GM18867 (cell line): Measurements from ENCODE around the gene MYH3.
A peak's percentile ranks its signal among the peaks of the same experiment; 100 is the strongest.

Experiments
- ATAC-seq: cut with Tn5 transposase; IDR thresholded peaks from one replicate; pipeline ENCODE4 v1.9.1; 2021; ENCODE audit warnings: mild to moderate bottlenecking, moderate library complexity; ENCODE audit not compliant: unreplicated experiment

MYH3 gene

GRCh38 chr17:10616502-10617119 lies 40.5 kb downstream of the MYH3 start:
- ATAC-seq: peak; percentile 52

DNA sequence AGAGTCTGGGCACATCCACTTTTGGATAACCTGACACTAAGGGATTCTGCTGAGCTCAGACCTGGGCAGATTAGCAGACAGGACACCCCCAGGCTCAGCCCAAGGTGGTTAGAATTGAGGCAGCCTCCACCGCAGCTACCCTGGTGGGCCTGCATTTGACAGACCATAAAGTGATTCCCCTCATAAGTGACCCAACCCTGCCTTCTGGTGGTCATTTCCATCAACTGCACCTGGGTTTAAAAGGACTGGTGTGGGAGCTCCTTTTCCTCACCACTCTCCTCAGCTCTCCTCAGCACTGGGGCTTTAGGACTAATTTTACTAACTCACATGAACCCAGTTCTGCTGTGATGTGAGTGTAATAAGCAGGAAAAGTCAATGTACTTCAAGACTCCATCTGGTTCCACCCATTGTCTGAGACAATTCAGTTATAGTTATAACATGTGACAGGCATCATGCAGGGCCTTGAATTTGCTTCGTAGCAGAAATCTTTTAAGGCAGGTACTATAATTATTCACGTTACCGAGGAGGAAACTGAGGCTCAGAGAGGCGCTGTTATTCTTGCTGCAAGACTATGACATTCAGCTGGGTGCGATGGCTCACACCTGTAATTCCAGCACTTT lies 42.5 kb downstream of the MYH3 start:
- no peak for ATAC-seq

DNA sequence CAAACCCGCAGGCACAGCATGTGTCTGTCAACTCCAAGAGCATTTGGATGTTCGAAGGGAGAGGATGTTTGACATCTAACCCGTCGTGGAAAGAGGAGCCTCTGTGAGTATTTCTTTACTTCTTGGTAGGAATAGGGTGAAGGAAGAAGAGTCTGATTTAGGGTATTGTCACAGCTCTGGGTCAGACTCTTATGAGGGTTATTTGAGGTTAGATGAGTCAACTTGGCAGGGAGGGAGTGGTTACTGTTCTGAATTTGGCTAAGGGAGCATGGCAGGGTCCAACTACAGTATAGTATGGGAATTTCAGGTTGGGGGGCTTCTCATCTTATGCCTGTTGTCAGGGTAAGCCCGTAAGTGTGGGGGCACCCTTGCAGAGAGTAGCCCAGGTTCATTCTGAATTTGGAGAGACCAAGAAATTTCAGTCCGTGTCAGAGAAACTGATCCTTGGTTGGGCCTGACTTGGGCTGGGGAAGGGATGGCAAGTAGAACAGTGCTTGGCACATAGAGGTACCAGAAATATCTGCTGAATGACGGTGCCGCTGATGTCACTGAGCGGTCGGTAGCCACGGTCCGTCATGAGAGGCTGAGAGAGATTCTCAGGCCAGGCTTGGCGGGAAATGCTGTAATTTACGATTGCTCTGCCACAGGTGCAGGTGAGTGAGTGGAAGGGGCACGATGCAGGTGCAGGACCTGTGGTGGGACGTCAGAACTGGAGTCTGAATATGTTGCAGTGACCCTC lies 43.2 kb downstream of the MYH3 start:
- ATAC-seq: no peak

DNA sequence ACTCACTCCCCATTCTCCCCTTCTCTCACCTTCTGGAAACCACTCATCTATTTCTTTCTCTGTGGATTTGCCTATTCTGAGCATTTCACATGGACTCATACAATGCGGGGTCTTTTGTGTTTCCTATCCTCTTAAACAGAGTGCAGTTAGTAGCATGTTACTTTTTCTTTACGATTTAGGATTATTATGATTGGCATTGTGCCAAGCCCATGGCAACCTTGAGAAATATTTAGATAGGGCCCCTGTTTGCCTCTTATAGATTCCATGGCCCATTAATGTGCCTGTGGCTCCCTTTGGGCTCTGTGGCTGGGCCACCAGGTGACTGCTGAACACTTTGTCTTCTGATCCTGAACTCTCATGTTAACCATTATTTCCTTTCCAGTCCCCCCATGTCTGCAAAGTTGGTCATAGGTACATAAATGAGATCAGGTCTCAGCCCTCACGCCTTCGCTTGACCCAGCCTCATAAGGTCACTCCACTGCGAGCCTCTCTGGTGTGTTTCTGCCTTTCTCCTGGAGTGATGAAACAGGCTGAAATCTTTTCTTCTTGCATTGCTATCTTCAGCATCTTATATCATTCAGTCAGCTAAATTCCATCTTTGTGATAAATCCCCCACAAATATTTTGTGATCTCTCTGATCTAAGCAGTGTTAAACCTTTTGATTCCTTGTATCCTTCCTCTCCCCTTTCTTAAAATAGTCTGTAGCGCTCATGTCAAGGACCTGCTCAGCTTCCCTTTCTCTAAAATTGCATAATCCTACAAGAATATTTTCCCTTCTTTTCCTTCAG lies 44.0 kb downstream of the MYH3 start:
- no peak for ATAC-seq

GRCh38 chr17:10610884-10611283 lies 46.2 kb downstream of the MYH3 start:
- no peak for ATAC-seq

DNA sequence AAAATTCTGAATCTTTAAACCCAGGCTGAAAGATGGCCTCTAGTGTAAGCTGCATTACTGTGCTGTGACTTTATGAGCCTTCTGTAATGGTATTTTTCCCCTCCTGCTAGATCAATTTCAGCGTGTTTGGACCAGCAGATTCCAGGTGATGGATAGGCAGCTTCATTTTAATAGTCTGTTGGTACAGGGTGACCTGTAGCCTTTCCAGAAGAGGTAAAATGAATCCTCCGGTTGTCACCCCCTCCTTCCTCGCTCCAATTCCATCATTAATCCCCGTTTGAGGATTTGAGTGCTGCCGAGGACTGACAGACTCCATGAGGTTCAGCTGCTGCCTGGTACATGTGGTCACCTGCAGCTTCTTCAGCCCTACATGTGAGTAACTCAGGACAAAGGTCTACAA lies 48.9 kb downstream of the MYH3 start:
- ATAC-seq: no peak

- no peak for ATAC-seq
Observed at GRCh38 chr17:10606110-10606509, 51.0 kb downstream of the MYH3 start.

- ATAC-seq: no peak
Observed at GRCh38 chr17:10605221-10605783, 51.8 kb downstream of the MYH3 start.

- no peak for ATAC-seq
Observed at GRCh38 chr17:10604521-10604920, 52.6 kb downstream of the MYH3 start.

DNA sequence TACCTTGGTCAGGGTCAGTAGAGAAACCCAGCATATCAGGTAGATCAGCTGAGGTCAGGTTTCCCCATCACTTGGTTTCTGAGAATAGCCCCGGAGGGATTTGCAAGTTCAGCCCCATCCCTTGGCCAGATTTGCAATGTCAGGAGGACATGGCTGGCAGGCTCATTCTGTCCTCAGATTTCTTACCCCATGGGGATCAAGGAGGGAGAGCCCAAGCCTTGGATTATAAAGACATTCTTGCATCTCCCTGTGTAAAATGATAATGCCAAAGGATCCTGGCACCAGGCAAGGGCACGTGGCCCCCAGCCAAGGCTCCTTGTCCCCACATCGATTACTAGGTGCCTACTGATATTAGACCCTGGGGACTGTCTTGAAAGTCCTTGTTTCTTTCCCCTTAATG lies 53.2 kb downstream of the MYH3 start:
- ATAC-seq: no peak

DNA sequence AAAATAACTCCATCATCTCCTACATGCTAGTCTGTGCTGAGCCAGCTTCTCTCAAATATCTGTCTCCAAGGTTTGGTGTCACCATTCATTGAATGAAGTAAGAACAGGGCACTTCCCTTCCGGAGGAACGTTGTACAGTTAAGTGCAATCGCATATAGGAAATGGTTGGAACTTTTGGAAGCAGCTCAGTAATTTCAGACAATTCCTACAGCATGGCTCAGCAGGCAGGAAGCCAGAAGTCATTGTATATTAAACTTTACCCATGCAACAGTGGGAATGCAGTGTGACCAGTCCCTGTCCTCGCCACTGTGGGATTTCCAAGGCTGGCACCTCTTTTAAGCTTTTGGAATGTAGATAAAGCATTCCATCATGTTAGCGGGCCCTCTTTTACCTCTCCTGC lies 56.5 kb downstream of the MYH3 start:
- ATAC-seq: no peak

- no peak for ATAC-seq
Observed at GRCh38 chr17:10598621-10599020, 58.5 kb downstream of the MYH3 start.

GRCh38 chr17:10589553-10590145 lies 67.5 kb downstream of the MYH3 start:
- no peak for ATAC-seq

DNA sequence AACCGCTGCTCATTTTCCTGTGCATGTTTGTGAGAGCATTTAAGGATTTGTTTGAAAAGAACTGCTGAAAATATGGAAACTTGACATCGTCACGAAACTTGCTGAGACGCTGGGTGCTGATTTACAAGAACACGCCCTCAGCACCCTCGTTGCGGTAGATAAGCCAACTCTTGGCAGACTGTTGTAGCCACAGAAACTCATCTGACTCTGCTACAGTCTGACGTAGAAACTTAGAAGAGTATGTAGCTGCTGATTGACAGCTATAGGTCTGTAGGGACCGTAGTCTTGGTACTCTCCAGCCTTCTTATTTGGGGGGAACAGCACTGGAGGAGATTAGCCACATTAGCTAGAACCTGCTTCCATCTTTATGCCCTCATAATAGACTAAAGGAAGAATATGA lies 71.6 kb downstream of the MYH3 start:
- no peak for ATAC-seq

- no peak for ATAC-seq
Observed at GRCh38 chr17:10583834-10584233, 73.3 kb downstream of the MYH3 start.

GRCh38 chr17:10579270-10579669 lies 77.8 kb downstream of the MYH3 start:
- ATAC-seq: no peak
